Activated naive CD4-positive, alpha-beta T cell treated with anti-CD3 and anti-CD28 coated beads for 36 hours (primary cell): Measurements from ENCODE around the gene C17orf67. TPM values are rescaled to one million over a fixed set of nuclear protein-coding genes. Genes with fewer than 3 reads are reported as not detected.
A peak's percentile ranks its signal among the peaks of the same experiment; 100 is the strongest.

Experiments used
- CTCF ChIA-PET: fragments of 350-600 bp; sonication (Branson Sonifier 250); formaldehyde crosslinking; loops from one replicate; lab custom pipeline; 2021; ENCODE audit warnings: antibody characterized with exemption; lab: Charles Lee
- DNase-seq: peaks from one replicate; pipeline ENCODE4 v3.0.0-alpha.2; 2020
- H3K27ac Mint-ChIP-seq: one replicate; pipeline ENCODE4 v1.8.0; 2021; ENCODE audit warnings: mild to moderate bottlenecking, mixed read lengths
- H3K27me3 Mint-ChIP-seq: one replicate; pipeline ENCODE4 v1.8.0; 2021; ENCODE audit warnings: low read depth, mixed read lengths
- H3K36me3 Mint-ChIP-seq: one replicate; pipeline ENCODE4 v1.8.0; 2021; ENCODE audit warnings: low read depth, mixed read lengths
- H3K4me1 Mint-ChIP-seq: one replicate; pipeline ENCODE4 v1.8.0; 2021; ENCODE audit warnings: low read depth, mixed read lengths
- H3K4me3 Mint-ChIP-seq: one replicate; pipeline ENCODE4 v1.8.0; 2021; ENCODE audit warnings: mild to moderate bottlenecking, moderate library complexity, mixed read lengths
- H3K9me3 Mint-ChIP-seq: one replicate; pipeline ENCODE4 v1.8.0; 2021; ENCODE audit warnings: mixed read lengths
- intact Hi-C: fragments of 100-400 bp; cut with micrococcal nuclease; formaldehyde crosslinking; loops from one replicate; pipeline ENCODE4 v1.15.1; 2023
- total RNA-seq, 2 experiments: library from RNA; stranded (reverse); gene quantifications; one replicate each; pipeline ENCODE4 v1.2.3, GENCODE V29; 2021

Gene C17orf67
- total RNA-seq, 2 experiments from 2014 or later: 1.9 to 2.2 TPM

DNA sequence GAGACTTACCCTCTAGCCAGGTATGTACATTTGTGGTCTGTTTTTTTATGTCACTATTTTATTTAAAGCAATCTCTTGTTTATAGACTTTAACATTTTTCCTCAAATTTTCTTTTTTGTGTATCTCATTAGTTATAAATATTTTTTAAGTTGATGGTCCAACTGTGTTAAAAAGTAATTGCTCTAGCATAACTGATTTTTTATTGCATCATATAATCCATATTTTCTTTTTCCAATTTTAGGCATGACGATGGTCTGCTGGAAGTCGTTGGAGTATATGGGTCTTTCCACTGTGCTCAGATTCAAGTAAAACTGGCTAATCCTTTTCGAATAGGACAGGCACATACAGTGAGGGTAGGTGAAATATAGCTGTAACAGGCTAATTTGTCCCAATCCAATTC is 28.2 kb upstream of the C17orf67 start:
- H3K9me3 Mint-ChIP-seq: no peaks in the 10 kb centered on the region
- H3K4me1 Mint-ChIP-seq: no peaks in the 10 kb centered on the region
- CTCF ChIA-PET: interaction anchor here (1.6 kb wide), 1 partner anchor 42 kb away, joined by 3 read pairs; no protein-coding TSS in a partner anchor
- no peak for DNase-seq
- H3K4me3 Mint-ChIP-seq: no peak overlapping the region
- H3K27ac Mint-ChIP-seq: no peak overlapping the region
- H3K27me3 Mint-ChIP-seq: no peaks in the 10 kb centered on the region
- intact Hi-C loops: no loop called here
- peaks cover 6% of the 10 kb centered on the region for H3K36me3 Mint-ChIP-seq

DNA sequence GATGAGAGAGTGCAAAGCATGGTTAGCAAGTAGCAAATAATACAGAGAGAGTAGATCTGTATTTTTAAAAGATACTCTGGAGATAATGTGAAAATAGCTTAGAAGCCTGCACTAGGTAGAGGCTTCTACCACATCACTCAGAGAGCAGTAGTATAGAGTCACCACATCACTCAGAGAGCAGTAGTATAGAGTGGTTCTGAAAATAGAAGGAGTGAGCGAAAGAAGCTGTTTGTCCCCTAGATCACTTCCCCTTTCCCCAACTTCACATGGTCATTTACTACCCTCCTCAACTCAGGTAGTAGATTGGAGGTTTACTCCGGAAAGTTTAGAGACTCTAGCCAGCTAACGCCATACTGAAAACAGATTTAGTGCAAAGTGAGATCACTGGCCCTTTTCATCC is 17.3 kb upstream of the C17orf67 start:
- CTCF ChIA-PET: interaction anchor here (0.6 to 1.3 kb wide), 2 partner anchors 55 to 88 kb away, joined by 4 to 5 read pairs; no protein-coding TSS in a partner anchor
- no peak overlapping the region for H3K4me3 Mint-ChIP-seq
- no peaks in the 10 kb centered on the region for H3K9me3 Mint-ChIP-seq
- no peaks in the 10 kb centered on the region for H3K27me3 Mint-ChIP-seq
- peaks cover 32% of the 10 kb centered on the region for H3K36me3 Mint-ChIP-seq
- no peaks in the 10 kb centered on the region for H3K4me1 Mint-ChIP-seq
- no peak for DNase-seq
- intact Hi-C loops: no loop called here
- H3K27ac Mint-ChIP-seq: no peak overlapping the region

- no peak overlapping the region for H3K27ac Mint-ChIP-seq
- CTCF ChIA-PET: interaction anchor here (0.6 to 1.6 kb wide), 3 partner anchors 31 to 89 kb away, joined by 4 to 5 read pairs (median 4); no protein-coding TSS in a partner anchor
- H3K27me3 Mint-ChIP-seq: no peaks in the 10 kb centered on the region
- no peak for DNase-seq
- H3K9me3 Mint-ChIP-seq: no peaks in the 10 kb centered on the region
- intact Hi-C loops: no loop called here
- H3K36me3 Mint-ChIP-seq: peaks cover 30% of the 10 kb centered on the region
- no peak overlapping the region for H3K4me3 Mint-ChIP-seq
- H3K4me1 Mint-ChIP-seq: no peaks in the 10 kb centered on the region
Observed at GRCh38 chr17:56850591-56850990, 16.9 kb upstream of the C17orf67 start.

- no peaks in the 10 kb centered on the region for H3K4me1 Mint-ChIP-seq
- CTCF ChIA-PET: interaction anchor here (0.5 to 1.6 kb wide), 2 partner anchors 29 to 247 kb away, joined by 4 read pairs; no protein-coding TSS in a partner anchor
- H3K9me3 Mint-ChIP-seq: no peaks in the 10 kb centered on the region
- H3K27me3 Mint-ChIP-seq: no peaks in the 10 kb centered on the region
- H3K4me3 Mint-ChIP-seq: no peak overlapping the region
- no peak overlapping the region for H3K27ac Mint-ChIP-seq
- H3K36me3 Mint-ChIP-seq: peaks cover 27% of the 10 kb centered on the region
- DNase-seq: no peak
- intact Hi-C loops: no loop called here
Observed at GRCh38 chr17:56849131-56849530, 15.4 kb upstream of the C17orf67 start.

DNA sequence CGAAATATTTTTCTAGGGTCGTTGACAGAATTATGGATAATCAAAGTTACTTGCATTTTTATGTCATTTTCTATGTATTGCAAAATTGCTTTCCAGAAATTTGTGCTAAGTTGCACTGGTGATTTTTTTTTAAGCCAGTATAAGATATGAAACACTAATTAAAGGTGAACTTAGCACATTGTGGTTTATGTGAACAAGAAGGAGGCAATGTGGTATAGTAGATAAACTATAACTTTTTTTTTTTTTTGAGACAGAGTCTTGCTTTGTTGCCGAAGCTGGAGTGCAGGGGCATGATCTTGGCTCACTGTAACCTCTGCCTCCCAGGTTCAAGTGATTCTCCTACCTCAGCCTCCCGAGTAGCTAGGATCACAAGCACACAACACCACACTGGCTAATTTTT is 13.4 kb upstream of the C17orf67 start:
- Mint-ChIP-seq H3K4me1 (no peaks in the 10 kb centered on the region), H3K4me3 (no peak overlapping the region), H3K36me3 (peaks cover 23% of the 10 kb centered on the region), H3K27me3 (no peaks in the 10 kb centered on the region), H3K9me3 (no peaks in the 10 kb centered on the region), H3K27ac (no peak overlapping the region)
- no peak for DNase-seq
- intact Hi-C loops: no loop called here
- CTCF ChIA-PET: interaction anchor here (0.6 to 1.4 kb wide), 2 partner anchors 28 to 167 kb away, joined by 3 to 5 read pairs; no protein-coding TSS in a partner anchor

DNA sequence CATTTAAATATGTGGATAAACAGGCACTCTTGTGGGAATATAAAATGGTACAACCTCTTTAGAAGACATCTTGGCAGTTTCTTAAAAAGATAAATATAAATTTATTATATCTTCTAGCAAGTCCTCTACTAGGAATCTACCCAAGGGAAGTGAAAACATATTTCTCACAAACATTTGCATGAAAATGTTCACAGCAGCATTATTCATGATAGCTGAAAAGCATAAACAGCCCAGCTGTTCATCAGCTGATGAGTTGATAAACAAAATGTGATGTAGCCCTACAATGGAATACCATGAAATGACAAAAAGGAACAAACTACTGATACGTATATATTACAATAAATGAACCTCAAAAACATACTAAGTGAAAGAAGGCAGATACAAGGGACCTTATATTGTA is 12.2 kb upstream of the C17orf67 start:
- no peaks in the 10 kb centered on the region for H3K27me3 Mint-ChIP-seq
- intact Hi-C loops: no loop called here
- peaks cover 16% of the 10 kb centered on the region for H3K36me3 Mint-ChIP-seq
- no peak for DNase-seq
- CTCF ChIA-PET: no interaction called here
- no peak overlapping the region for H3K4me3 Mint-ChIP-seq
- no peak overlapping the region for H3K27ac Mint-ChIP-seq
- H3K9me3 Mint-ChIP-seq: no peaks in the 10 kb centered on the region
- H3K4me1 Mint-ChIP-seq: no peaks in the 10 kb centered on the region

DNA sequence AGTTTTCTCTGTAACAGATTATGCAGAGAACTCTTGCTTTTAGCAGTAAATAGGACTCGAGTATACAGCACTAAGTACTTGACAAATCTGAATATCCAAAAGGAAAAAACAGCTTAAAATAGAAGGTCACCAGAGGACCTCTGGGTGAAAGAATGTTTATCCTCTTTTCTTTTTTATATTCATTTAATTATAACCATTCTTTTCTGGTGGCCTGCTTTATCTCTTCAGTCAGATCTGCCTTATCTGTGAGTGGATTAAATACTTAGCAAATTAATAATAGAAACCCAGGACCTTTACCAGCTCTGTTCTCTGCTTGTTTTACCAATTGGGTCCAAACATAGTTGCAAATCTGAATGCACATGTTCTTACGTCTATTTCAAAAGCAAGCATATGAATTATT is 8.9 kb upstream of the C17orf67 start:
- Mint-ChIP-seq H3K4me1 (peaks cover 15% of the 10 kb centered on the region), H3K36me3 (peaks cover 17% of the 10 kb centered on the region), H3K27me3 (no peaks in the 10 kb centered on the region), H3K27ac (no peak overlapping the region), H3K4me3 (no peak overlapping the region), H3K9me3 (no peaks in the 10 kb centered on the region)
- intact Hi-C loops: no loop called here
- DNase-seq: no peak
- CTCF ChIA-PET: interaction anchor here (0.9 to 1.0 kb wide), 3 partner anchors 22 to 42 kb away, joined by 3 to 7 read pairs (median 3); no protein-coding TSS in a partner anchor

GRCh38 chr17:56838687-56839086 is 5.0 kb upstream of the C17orf67 start:
- peaks cover 24% of the 10 kb centered on the region for H3K36me3 Mint-ChIP-seq
- intact Hi-C loops: no loop called here
- H3K4me3 Mint-ChIP-seq: no peak overlapping the region

GRCh38 chr17:56835264-56835585 is 1.5 kb upstream of the C17orf67 start:
- Mint-ChIP-seq H3K27me3 (no peaks in the 10 kb centered on the region), H3K4me3 (peak overlapping the region; percentile 89), H3K4me1 (peaks cover 54% of the 10 kb centered on the region), H3K36me3 (peaks cover 30% of the 10 kb centered on the region), H3K27ac (no peak overlapping the region), H3K9me3 (no peaks in the 10 kb centered on the region)
- intact Hi-C loops: loop anchor here (2.0 kb wide), 1 partner anchor 236 kb away; no protein-coding TSS in a partner anchor
- no peak for DNase-seq
- CTCF ChIA-PET: interaction anchor here (0.5 to 3.1 kb wide), 8 partner anchors 9 to 142 kb away, joined by 3 to 17 read pairs (median 3); partner anchors contain the start of gene SCPEP1

More at GRCh38 chr17:56838687-56839086, 5.0 kb upstream of the C17orf67 start:
- CTCF ChIA-PET: interaction anchor here (0.7 to 1.1 kb wide), 2 partner anchors 19 to 61 kb away, joined by 4 to 5 read pairs; no protein-coding TSS in a partner anchor
- Mint-ChIP-seq H3K27ac (no peak overlapping the region), H3K9me3 (no peaks in the 10 kb centered on the region), H3K4me1 (peaks cover 35% of the 10 kb centered on the region), H3K27me3 (no peaks in the 10 kb centered on the region)
- no peak for DNase-seq

- peak overlapping the region; percentile 70 for H3K27ac Mint-ChIP-seq
- H3K9me3 Mint-ChIP-seq: no peaks in the 10 kb centered on the region
- H3K4me1 Mint-ChIP-seq: peaks cover 56% of the 10 kb centered on the region
- H3K27me3 Mint-ChIP-seq: no peaks in the 10 kb centered on the region
- peak overlapping the region; percentile 89 for H3K4me3 Mint-ChIP-seq
- peak; percentile 71 for DNase-seq
- intact Hi-C loops: loop anchor here (1.0 to 5.0 kb wide), 5 partner anchors 127 to 1412 kb away; partner anchors contain the start of genes AKAP1, COIL, MMD and SCPEP1
- CTCF ChIA-PET: interaction anchor here (0.5 to 3.1 kb wide), 9 partner anchors 10 to 143 kb away, joined by 3 to 17 read pairs (median 4); partner anchors contain the start of gene SCPEP1
- peaks cover 28% of the 10 kb centered on the region for H3K36me3 Mint-ChIP-seq
Observed at GRCh38 chr17:56834380-56835263, 902 bp upstream of the C17orf67 start.

GRCh38 chr17:56833057-56833808 is 487 bp downstream of the C17orf67 start:
- Mint-ChIP-seq H3K4me1 (peaks cover 50% of the 10 kb centered on the region), H3K36me3 (peaks cover 29% of the 10 kb centered on the region), H3K27me3 (no peaks in the 10 kb centered on the region), H3K27ac (peak overlapping the region; percentile 47), H3K4me3 (peak overlapping the region; percentile 89), H3K9me3 (no peaks in the 10 kb centered on the region)
- intact Hi-C loops: loop anchor here (1.0 to 5.0 kb wide), 4 partner anchors 14 to 1411 kb away; partner anchors contain the start of genes MMD and TRIM25
- CTCF ChIA-PET: interaction anchor here (1.0 to 1.4 kb wide), 3 partner anchors 13 to 100 kb away, joined by 4 to 6 read pairs (median 5); no protein-coding TSS in a partner anchor
- peak; percentile 61 for DNase-seq
